HepG2 (cell line): Measurements from ENCODE around the gene NUP155. TPM values are rescaled to one million over a fixed set of nuclear protein-coding genes. Genes with fewer than 3 reads are reported as not detected.
A peak's percentile ranks its signal among the peaks of the same experiment; 100 is the strongest.

Experiments used
- ARNTL ChIP-seq: sonication (generic); formaldehyde crosslinking; IDR thresholded peaks from 2 replicates; pipeline ENCODE4 v1.4.0; 2020; ENCODE audit warnings: mild to moderate bottlenecking, missing genetic modification reagents
- DMAP1 ChIP-seq: IDR thresholded peaks from 2 replicates; pipeline ENCODE4 v1.6.1; 2016
- E2F1 ChIP-seq: sonication (generic); formaldehyde crosslinking; IDR thresholded peaks from 2 replicates; pipeline ENCODE4 v1.5.0; 2020; ENCODE audit warnings: missing genetic modification reagents
- GZF1 ChIP-seq: sonication (generic); formaldehyde crosslinking; IDR thresholded peaks from 2 replicates; pipeline ENCODE4 v1.5.1; 2020; ENCODE audit warnings: mild to moderate bottlenecking, missing genetic modification reagents
- MXD4 ChIP-seq: IDR thresholded peaks from 2 replicates; pipeline ENCODE4 v1.6.1; 2016; ENCODE audit warnings: mild to moderate bottlenecking, missing biosample characterization, missing genetic modification reagents
- PHF8 ChIP-seq: sonication (generic); formaldehyde crosslinking; IDR thresholded peaks from 2 replicates; pipeline ENCODE4 v1.5.0; 2020; ENCODE audit warnings: missing genetic modification reagents
- POLR2G ChIP-seq: fragments of 200-400 bp; formaldehyde crosslinking; IDR thresholded peaks from 2 replicates; pipeline ENCODE4 v1.6.1; 2018; ENCODE audit warnings: mild to moderate bottlenecking, low read depth, low read length, moderate library complexity
- RARA ChIP-seq: IDR thresholded peaks from 2 replicates; pipeline ENCODE4 v1.6.1; 2016; ENCODE audit warnings: missing genetic modification reagents, missing compliant biosample characterization
- REXO4 ChIP-seq: sonication (generic); formaldehyde crosslinking; IDR thresholded peaks from 2 replicates; pipeline ENCODE4 v1.8.0; 2022; ENCODE audit warnings: missing genetic modification reagents, mild to moderate bottlenecking, borderline replicate concordance
- SAFB2 ChIP-seq: sonication (generic); formaldehyde crosslinking; IDR thresholded peaks from 2 replicates; pipeline ENCODE4 v1.5.1; 2020; ENCODE audit warnings: missing genetic modification reagents, low read depth, mild to moderate bottlenecking, borderline replicate concordance
- SALL2 ChIP-seq: sonication (generic); formaldehyde crosslinking; IDR thresholded peaks from 2 replicates; pipeline ENCODE4 v1.8.1; 2023; ENCODE audit warnings: mild to moderate bottlenecking, missing genetic modification reagents, inconsistent platforms
- THAP7 ChIP-seq: sonication (generic); formaldehyde crosslinking; IDR thresholded peaks from 2 replicates; pipeline ENCODE4 v1.8.1; 2023; ENCODE audit warnings: mild to moderate bottlenecking, missing genetic modification reagents
- ZBTB7A ChIP-seq: sonication (generic); formaldehyde crosslinking; IDR thresholded peaks from 2 replicates; pipeline ENCODE4 v1.8.0; 2022; ENCODE audit warnings: mild to moderate bottlenecking, missing genetic modification reagents
- ZMYM4 ChIP-seq: sonication (generic); formaldehyde crosslinking; IDR thresholded peaks from 2 replicates; pipeline ENCODE4 v1.8.1; 2023; ENCODE audit warnings: mild to moderate bottlenecking, missing genetic modification reagents
- ZNF121 ChIP-seq: sonication (generic); formaldehyde crosslinking; IDR thresholded peaks from 2 replicates; pipeline ENCODE4 v1.5.0; 2020; ENCODE audit warnings: mild to moderate bottlenecking, missing genetic modification reagents
- ZNF407 ChIP-seq: sonication (generic); formaldehyde crosslinking; IDR thresholded peaks from one replicate; pipeline ENCODE4 v1.5.1; 2020; ENCODE audit warnings: mild to moderate bottlenecking, missing genetic modification reagents; ENCODE audit errors: not compliant biosample characterization
- polyA plus RNA-seq, 8 experiments: library from polyadenylated mRNA; depleted of rRNA in 3 of 8; stranded (reverse) in 7 of 8; unstranded in 1 of 8; fragments of >200 nt; fragmentation: Illumina TruSeq in 4 of 8; extraction: Trizol in 4 of 8; gene quantifications; 2 replicates each; pipeline versions ENCODE4 v1.2.1 to v1.2.3, GENCODE V29; 2011 to 2016; ENCODE audit warnings: low read depth in 4 of 8, missing spikeins in 1 of 8, mixed read lengths in 1 of 8; ENCODE audit not compliant: insufficient read depth in 1 of 8
- total RNA-seq, 5 experiments: library from RNA; depleted of rRNA; stranded (reverse); fragments of >200 nt; fragmentation: Illumina TruSeq; extraction: Trizol; gene quantifications; 2 replicates each; pipeline ENCODE4 v1.2.3, GENCODE V29; 2016; ENCODE audit warnings: low read depth in 1 of 5

The NUP155 gene
- total and polyA plus RNA-seq, 2 of the 13 experiments (the other 11 are each of a cell fraction or from before 2014, with no cell fraction given), result 13.0 to 57.4 TPM

- 0 out of 2 replicates have a peak, but pooled peaks have one; percentile 45 for TF ChIP-seq ARNTL (CRISPR knock-in tag)
- TF ChIP-seq PHF8, result peak; percentile 90
- TF ChIP-seq RARA (CRISPR knock-in tag), result peak; percentile 33; the same call in 1 of the 2 replicates
- TF ChIP-seq THAP7 (CRISPR knock-in tag), result peak; percentile 49; the same call in 1 of the 2 replicates
- peak; percentile 78 for TF ChIP-seq ZMYM4 (CRISPR knock-in tag)
- peak; percentile 36 for TF ChIP-seq ZNF407 (CRISPR knock-in tag)
- TF ChIP-seq ZNF121, result 0 out of 2 replicates have a peak, but pooled peaks have one; percentile 24
- TF ChIP-seq MXD4, result 0 out of 2 replicates have a peak, but pooled peaks have one; percentile 20
- peak; percentile 66; the same call in 1 of the 2 replicates for TF ChIP-seq GZF1 (CRISPR knock-in tag)
- peak; percentile 14; the same call in 1 of the 2 replicates for TF ChIP-seq DMAP1 (CRISPR knock-in tag)
- TF ChIP-seq POLR2G, result peak; percentile 83
- peak; percentile 59; the same call in 1 of the 2 replicates for TF ChIP-seq SAFB2 (CRISPR knock-in tag)
- no peak for TF ChIP-seq ZBTB7A (CRISPR knock-in tag)
- peak; percentile 45; the same call in 1 of the 2 replicates for TF ChIP-seq SALL2
- peak; percentile 53; the same call in 1 of the 2 replicates for TF ChIP-seq E2F1
- 0 out of 2 replicates have a peak, but pooled peaks have one; percentile 36 for TF ChIP-seq REXO4
Measured at GRCh38 chr5:37248970-37249814, 121.7 kb downstream of the NUP155 start, which contains the start of gene CPLANE1 (continued).
